Measurements from ENCODE around the gene PDE6B.

DNA sequence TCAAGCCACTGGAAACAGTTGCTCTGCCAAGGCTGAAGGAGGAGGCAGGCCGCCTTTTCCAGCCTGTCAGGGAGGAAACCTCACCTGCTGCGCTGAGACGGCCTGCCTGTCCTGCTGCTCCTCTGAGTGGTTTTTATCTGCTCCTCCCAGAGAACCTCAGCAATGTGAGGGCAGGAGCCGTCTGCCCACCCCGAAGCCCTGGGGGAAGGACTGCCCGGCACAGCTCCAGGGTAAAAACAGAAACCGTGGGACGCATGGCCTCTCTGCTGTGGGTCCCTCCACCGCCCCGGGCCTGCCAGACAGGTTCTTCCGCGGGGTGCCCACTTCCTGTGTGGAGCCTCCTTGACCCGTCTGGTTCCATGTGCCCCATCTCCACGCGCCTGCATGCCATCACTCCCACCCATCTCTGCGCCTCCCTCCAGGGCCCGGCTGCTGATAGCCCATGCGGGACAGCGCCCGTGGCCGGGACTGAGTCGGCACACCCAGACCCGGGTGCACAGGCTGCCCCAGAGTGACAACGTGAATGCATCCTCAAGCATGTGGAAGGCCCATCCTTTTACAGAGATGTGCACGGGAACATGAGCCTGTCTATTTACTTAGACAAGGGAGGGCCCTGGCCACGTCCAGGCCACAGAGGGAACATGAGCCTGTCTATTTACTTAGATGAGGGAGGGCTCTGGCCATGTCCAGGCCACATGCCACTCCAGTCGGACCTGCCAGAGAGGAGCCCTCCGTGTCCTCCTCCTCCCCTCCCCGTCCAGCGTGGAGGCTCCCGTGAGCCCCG is 67.6 kb downstream of the PDE6B start:
- TF ChIP-seq, protein P1, sequence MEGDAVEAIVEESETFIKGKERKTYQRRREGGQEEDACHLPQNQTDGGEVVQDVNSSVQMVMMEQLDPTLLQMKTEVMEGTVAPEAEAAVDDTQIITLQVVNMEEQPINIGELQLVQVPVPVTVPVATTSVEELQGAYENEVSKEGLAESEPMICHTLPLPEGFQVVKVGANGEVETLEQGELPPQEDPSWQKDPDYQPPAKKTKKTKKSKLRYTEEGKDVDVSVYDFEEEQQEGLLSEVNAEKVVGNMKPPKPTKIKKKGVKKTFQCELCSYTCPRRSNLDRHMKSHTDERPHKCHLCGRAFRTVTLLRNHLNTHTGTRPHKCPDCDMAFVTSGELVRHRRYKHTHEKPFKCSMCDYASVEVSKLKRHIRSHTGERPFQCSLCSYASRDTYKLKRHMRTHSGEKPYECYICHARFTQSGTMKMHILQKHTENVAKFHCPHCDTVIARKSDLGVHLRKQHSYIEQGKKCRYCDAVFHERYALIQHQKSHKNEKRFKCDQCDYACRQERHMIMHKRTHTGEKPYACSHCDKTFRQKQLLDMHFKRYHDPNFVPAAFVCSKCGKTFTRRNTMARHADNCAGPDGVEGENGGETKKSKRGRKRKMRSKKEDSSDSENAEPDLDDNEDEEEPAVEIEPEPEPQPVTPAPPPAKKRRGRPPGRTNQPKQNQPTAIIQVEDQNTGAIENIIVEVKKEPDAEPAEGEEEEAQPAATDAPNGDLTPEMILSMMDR (IDR thresholded peaks at IDR 0.05) = no peak
- no peak for TF ChIP-seq POLR2A (IDR thresholded peaks at IDR 0.05)
